Brain pericyte (primary cell): ENCODE measurements around the gene PLPPR3.
A peak's percentile ranks its signal among the peaks of the same experiment; 100 is the strongest.

Experiments
- DNase-seq: peaks from one replicate; pipeline ENCODE4 v3.0.0-alpha.2; 2012; ENCODE audit warnings: low read depth, low spot score

PLPPR3 gene

GRCh38 chr19:797528-798414 is 24.0 kb downstream of the PLPPR3 start:
- DNase-seq, result no peak

DNA sequence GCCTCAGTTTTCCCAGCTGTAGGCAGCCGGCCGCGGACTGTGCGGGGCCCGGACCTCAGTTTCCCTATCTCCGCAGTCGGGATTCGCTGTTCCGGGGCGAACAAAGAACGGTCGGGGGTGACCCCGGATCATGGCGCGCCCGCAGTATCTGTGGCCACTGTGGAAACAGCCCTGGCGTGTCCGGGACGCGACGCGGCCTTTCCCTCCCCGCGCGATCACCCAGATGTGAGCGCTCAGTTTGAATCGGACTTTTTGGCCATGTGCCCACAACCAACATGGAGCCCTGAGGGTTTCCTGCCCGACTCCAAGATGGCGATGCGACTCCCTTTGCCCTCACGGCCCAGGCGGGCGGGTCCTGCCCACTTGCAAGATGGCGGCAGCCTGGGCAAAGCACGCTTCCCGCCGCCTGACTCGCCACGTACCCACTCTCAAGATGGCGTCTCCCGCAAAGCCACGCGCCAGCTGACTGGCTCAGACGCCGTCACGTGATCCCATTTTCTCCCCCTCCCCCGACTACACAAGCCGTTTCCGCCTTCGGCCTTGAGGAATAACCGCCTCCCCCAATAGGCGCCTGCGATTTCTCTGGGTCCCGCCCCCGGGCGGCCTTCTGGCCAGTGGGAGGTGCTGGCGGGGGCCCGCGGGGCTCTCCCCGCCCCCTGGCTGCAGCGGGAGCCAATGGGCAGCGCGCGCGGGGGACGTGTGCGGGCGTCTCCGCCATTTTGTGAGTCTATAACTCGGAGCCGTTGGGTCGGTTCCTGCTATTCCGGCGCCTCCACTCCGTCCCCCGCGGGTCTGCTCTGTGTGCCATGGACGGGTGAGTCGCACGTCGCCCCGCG is 24.8 kb downstream of the PLPPR3 start, which contains the start of gene PTBP1:
Gene PTBP1 (plus strand): TSS at position 761 of the 836 bp plus-strand sequence. CDS start 46 bp downstream, at position 807.
- DNase-seq, result peak; percentile 100

DNA sequence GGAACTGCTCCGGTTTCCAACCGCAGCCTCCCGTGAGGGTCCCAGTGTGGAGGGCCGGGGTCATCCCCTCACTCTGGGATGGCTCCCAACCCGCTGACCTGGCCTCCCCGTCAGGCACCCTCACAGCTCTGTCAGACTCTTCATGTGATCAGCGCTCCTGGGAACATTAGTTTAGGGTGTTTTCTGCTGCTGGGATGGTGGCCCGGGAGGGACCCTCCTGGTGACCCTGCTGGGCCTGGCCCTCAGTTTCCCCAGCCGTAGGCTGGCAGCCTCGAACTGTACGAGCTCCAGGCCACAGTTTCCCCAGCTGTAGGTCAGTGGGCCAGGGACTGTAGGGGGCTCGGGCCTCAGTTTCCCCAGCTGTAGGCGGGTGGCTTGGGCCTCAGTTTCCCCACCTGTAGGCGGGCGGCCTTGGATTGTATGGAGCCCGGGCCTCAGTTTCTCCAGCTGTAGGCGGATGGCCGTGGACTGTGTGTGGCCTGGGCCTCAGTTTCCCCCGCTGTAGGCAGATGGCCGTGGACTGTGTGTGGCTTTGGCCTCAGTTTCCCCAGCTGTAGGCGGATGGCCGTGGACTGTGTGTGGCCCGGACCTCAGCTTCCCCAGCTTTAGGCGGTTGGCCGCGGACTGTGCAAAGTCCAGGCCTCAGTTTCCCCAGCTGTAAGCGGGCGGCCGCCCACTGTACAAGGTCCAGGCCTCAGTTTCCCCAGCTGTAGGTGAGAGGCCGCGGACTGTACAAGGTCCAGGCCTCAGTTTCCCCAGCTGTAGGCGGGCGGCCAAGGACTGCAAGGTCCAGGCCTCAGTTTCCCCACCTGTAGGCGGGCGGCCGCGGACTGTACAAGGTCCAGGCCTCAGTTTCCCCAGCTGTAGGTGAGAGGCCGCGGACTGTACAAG is 25.8 kb downstream of the PLPPR3 start:
- no peak for DNase-seq

- DNase-seq, result no peak
Observed at GRCh38 chr19:795073-795611, 26.6 kb downstream of the PLPPR3 start.

- DNase-seq, result no peak
Observed at GRCh38 chr19:793806-794205, 27.9 kb downstream of the PLPPR3 start.

- no peak for DNase-seq
Observed at GRCh38 chr19:792306-792885, 29.4 kb downstream of the PLPPR3 start.

GRCh38 chr19:791567-792305 is 30.0 kb downstream of the PLPPR3 start:
- no peak for DNase-seq

DNA sequence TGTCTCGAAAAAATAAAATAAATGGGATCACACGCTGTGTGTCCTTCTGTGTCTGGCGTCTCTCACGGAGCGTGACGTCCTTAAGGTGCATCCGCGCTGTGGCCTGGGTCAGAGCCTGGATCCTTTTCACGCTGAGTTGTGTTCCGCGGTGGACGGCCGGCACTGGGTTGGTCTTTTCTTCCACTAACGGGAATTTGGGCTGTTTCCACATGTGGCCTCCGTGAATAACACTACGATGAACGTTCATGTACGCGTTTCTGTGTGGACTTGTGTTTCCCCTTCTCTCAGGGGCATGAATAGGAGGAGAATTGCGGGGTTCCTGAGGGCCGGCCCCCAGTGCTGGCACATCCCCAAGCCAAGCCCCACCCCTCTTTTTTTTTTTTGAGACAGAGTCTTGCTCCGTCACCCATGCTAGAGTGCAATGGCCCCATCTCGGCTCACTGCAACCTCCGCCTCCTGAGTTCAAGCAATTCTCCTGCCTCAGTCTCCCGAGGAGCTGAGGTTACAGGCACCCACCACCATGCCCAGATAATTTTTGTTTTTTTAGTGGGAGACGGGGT is 30.7 kb downstream of the PLPPR3 start:
- no peak for DNase-seq

- DNase-seq, result no peak
Observed at GRCh38 chr19:789701-790060, 32.1 kb downstream of the PLPPR3 start.

DNA sequence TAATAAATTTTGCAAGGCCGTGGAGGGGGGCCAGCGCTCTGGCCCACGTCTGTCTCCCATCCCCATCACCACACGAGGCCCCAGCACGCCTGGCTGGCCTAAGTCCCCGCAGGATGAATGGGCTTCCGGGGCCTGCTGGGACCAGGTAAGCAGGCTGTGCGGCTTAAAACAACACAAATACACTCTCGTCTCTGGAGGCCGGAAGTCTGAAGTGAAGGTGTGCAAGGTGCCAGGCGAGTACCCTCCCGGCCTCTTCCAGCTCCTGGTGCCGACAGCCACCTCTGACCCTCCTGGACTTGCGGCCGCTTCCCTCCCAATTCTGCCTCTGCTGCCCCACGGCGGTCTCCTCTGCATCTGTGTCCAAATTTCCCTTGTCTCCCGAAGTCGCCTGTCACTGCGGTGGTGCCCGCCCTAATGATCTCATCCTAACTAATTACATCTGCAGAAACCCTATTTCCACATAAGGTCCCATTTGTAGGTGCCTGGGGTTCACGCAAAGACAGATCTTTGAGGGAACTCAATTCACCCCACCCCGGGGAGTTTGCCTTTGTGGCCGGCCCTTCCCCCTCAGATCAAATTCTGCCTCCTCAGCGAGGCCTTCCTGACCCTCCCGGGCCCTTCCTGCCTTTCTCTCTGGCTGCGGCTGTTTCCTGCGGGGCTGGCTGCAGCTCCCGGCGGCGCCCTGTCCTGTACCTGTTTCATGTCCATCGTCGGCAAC is 32.6 kb downstream of the PLPPR3 start:
- no peak for DNase-seq

GRCh38 chr19:788686-788982 is 33.1 kb downstream of the PLPPR3 start:
- DNase-seq, result no peak

- DNase-seq, result no peak
Observed at GRCh38 chr19:787536-787935, 34.2 kb downstream of the PLPPR3 start.

- no peak for DNase-seq
Observed at GRCh38 chr19:784541-784940, 37.2 kb downstream of the PLPPR3 start.

DNA sequence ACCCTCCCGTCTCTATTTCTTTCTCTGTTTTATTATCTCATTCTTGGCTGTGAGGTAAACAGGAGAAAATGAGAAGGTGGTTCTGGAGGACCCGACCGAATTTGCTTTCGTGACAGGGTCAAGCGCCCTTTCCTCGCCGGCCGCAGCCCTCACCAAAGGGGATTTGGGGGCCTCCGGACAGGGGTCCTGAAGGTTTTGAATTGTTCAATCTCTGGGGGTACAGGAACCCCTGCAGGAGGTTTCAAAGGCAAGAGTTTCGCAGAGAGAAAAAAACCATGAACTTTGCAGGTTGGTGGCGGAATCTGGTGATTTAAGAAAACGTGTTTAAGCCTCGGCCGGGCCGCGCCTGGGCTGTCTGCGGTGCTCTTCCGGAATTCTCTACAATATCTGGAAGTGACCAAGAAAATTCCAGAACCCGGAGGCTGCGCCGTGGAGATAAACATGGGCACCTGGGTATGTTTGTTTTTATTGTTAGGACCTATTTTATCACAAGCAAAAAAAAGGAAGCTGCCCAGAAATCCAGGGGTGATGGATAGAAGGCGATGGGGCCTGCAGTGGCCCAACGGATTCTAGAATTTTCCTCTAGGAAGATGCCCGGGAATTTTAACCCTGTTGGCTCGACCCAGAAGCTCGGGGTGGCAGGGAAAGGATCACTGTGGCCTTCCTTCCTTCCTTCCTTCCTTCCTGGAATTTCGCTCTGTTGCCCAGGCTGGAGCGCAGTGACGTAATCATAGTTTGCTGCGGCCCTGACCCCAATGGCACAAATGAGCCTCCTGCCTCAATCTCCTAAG is 38.7 kb downstream of the PLPPR3 start:
- DNase-seq, result no peak

DNA sequence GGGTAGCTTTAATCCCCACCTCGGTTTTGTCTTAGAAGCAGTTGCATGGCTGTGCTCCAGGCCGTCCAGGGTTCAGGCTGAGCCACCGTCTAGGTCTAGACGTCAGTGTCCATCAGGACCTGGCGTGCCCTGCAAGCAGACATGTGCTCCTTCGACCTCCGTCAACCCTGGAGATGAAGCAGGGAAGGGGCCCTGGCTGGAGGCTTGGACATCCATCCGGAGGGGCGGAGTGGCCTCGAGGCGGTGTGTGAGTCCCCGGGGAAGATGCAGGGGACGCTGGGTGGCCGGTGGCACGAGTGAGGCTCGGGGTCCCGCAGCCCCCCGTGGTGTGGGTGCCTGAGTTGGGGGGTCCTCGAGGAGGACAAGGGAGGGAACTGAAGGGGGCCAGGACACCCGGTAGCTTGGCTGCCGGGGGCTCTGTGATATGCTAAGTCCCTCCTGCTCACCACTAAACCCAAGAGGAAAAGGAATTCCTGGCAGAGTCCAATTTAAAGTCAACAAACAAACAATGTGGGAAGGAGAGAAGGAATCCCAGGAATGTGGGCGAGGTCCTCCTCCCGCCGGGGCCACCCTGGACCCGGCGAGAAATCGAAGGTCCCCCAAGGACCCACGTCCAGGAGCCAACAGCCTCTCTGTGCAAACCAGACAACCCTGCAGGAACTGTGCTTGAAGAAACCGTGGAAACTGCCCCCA is 39.4 kb downstream of the PLPPR3 start:
- no peak for DNase-seq

DNA sequence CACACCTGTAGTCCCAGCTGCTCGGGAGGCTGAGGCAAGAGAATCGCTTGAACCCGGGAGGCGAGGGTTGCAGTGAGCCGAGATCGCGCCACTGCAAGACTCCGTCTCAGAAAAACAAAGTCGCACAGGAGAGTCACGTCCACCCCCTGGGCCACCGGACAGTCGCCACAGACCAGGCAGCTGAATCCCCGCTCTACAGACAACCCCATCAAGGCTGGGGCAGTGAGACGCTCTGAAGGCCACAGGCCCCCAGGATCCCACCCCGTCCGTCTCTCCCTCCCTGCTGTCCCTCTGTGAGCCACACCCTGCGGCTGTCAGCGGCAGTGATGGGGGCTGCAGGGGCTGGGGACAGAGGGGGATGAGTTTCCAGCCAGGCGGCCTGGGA is 40.0 kb downstream of the PLPPR3 start:
- DNase-seq, result no peak

DNA sequence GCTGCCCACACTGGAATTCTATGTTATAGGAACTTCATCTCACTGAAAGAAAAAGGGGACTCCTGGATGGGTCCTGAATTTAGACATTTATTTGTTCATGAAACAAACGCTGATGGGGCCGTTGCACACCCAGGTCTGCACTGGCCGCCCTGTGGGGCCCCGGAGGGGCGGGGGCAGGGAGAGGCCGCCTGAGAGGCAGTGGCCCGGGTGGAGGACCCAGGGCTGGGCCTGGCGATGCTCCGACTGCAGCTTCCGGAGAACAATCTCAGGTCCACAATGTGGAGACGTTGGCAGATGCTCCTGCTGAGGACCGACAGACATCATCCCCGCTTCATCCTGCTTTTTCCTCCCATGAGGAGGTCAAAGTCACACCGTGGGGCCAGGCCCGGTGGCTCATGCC is 40.8 kb downstream of the PLPPR3 start:
- no peak for DNase-seq
